Measurements from ENCODE around the gene ANKRD6.

ANKRD6 gene

DNA sequence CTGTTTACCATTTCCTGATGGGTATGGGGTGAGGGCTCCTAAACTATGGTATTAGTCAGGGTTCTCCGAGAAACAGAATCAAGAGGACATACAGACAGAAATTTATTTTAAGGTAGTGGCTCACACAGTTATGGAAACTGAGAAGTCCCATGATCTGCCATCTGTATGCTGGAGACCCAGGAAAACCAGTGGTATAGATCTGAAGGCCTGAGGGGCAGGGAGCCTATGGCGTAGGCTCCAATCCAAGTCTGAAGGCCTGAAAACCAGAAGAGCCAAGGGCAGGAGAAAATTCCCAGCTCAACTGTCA, 93.6 kb downstream of the ANKRD6 start:
- TF ChIP-seq GATA2 (IDR thresholded peaks at IDR 0.05; ENCODE audit: low read depth, low read length), result no peak
- TF ChIP-seq GATA3 (IDR thresholded peaks at IDR 0.05; ENCODE audit: low read depth, low read length), result no peak

DNA sequence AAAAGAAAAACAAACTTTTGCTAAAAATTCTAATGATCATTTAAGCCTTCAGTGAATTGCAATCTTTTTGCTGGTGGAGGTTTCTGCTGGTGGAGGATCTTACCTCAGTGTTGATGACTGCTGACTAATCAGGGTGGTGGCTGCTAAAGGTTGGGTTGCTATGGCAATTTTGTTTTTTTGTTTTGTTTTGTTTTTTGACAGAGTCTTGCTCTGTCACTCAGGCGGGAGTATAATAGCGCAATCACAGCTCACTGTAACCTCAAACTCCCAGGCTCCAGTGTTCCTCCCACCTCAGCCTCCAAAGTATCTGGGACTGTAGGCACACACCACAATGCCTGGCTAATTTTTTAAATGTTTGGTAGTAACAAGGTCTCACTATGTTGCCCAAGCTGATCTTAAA, 94.7 kb downstream of the ANKRD6 start:
- no peak for TF ChIP-seq GATA2 (IDR thresholded peaks at IDR 0.05; ENCODE audit: low read depth, low read length)
- TF ChIP-seq GATA3 (IDR thresholded peaks at IDR 0.05; ENCODE audit: low read depth, low read length), result no peak

DNA sequence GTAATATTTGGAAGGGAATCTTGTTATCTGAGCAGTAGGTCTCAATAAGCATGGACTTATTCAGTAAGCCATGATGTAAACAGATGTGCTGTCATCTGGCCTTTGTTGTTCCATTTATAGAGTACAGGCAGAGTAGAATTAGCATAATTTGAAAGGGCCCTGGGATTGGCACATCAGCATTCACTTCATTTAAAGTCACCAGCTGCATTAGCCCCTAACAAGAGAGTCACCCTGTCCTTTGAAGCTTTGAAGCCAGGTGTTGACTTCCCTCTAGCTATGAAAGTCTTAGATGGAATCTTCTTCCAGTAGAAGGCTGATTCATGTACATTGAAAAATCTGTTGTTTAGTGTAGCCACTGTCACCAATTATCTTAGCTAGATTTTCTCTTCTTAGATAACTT, 95.9 kb downstream of the ANKRD6 start:
- TF ChIP-seq GATA3 (IDR thresholded peaks at IDR 0.05; ENCODE audit: low read depth, low read length), result no peak
- no peak for TF ChIP-seq GATA2 (IDR thresholded peaks at IDR 0.05; ENCODE audit: low read depth, low read length)

DNA sequence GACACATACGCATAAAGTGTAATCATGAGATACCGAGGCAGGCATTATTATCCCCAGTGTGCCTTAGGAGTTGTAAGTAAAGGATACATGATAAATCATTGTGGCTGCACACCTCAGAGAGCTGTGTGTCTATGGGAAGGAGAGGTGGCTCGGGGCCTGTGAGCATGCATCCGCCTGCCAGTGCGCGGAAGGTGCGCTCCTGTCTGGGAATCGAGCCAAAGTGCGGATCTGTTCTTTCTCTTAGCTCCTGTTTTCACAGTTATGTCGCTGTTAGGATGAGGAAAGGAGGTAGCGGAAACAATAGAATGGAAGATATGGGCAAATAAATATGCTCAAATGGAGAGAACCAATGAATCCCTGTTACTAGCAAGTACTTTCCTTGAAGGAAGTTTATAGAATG, 98.0 kb downstream of the ANKRD6 start:
- TF ChIP-seq GATA3 (IDR thresholded peaks at IDR 0.05; ENCODE audit: low read depth, low read length) (no peak), GATA2 (IDR thresholded peaks at IDR 0.05; ENCODE audit: low read depth, low read length) (no peak; the same call in 1 of the 2 replicates)

GRCh38 chr6:89536231-89536630, 103.3 kb downstream of the ANKRD6 start:
- no peak for TF ChIP-seq GATA3 (IDR thresholded peaks at IDR 0.05; ENCODE audit: low read depth, low read length)
- no peak for TF ChIP-seq GATA2 (IDR thresholded peaks at IDR 0.05; ENCODE audit: low read depth, low read length)

- TF ChIP-seq GATA2 (IDR thresholded peaks at IDR 0.05; ENCODE audit: low read depth, low read length) (no peak; the same call in 1 of the 2 replicates), GATA3 (IDR thresholded peaks at IDR 0.05; ENCODE audit: low read depth, low read length) (peak; percentile 53; the same call in 1 of the 2 replicates)
Measured at GRCh38 chr6:89539779-89540178, 106.8 kb downstream of the ANKRD6 start.

DNA sequence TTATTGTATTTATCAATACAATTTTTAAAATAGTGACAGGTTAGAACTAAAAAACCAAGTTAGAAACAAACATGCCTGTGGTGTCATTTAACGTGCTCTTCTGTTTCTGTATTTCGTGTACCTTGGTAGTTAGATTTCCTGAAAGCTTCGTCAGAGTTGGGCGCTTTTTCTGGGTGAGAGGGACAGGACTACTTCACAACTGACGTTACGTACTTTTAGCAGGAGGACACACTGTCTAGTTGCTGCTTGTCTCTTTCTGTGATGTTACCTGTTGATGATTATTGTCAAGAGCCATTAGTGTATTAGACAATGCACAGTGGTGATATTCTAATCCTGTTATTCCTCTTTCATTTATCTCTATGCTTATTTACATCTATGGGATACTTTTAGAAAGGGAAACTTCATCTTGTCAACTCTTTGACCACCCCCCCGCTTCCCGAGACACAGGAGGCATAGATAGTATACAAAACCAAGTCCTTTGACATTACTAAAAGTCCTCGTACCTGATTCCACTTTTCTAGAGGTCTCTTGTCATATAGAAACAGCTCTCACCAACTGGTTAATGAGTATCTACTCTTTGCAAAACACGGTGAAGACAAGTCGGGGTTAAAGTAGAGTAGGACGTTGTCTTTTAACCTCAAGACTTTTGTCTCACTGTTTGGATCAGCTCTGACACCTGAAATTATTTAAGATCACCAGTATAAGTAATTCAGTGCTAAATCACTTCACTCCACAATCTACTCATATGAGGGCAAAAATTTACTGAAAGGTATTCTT, 109.3 kb downstream of the ANKRD6 start:
- TF ChIP-seq GATA3 (IDR thresholded peaks at IDR 0.05; ENCODE audit: low read depth, low read length) (no peak), GATA2 (IDR thresholded peaks at IDR 0.05; ENCODE audit: low read depth, low read length) (no peak)

GRCh38 chr6:89542866-89543265, 109.9 kb downstream of the ANKRD6 start:
- TF ChIP-seq GATA2 (IDR thresholded peaks at IDR 0.05; ENCODE audit: low read depth, low read length), result no peak
- TF ChIP-seq GATA3 (IDR thresholded peaks at IDR 0.05; ENCODE audit: low read depth, low read length), result no peak

- TF ChIP-seq GATA3 (IDR thresholded peaks at IDR 0.05; ENCODE audit: low read depth, low read length) (no peak), GATA2 (IDR thresholded peaks at IDR 0.05; ENCODE audit: low read depth, low read length) (no peak)
Measured at GRCh38 chr6:89547281-89547680, 114.3 kb downstream of the ANKRD6 start.

DNA sequence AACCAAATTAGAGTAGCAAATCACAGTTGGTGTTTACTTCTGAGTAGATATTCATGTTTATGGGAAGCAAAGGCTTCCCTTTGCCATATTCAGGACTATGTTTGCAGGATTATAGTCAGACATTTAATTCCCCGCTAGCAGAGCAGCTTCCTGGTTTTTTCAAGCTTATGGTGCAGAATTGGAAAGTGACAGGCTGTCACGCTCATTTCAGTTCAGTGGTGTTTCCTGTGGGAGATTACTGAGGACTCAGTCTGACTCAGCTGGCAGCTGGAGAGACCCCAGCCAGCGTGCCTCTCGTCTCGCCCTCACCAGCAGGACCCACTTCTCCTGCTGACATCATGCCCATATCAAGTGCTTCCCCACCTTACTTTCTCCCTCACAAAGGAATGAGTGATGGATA, 120.5 kb downstream of the ANKRD6 start:
- no peak for TF ChIP-seq GATA3 (IDR thresholded peaks at IDR 0.05; ENCODE audit: low read depth, low read length)
- TF ChIP-seq GATA2 (IDR thresholded peaks at IDR 0.05; ENCODE audit: low read depth, low read length), result no peak

DNA sequence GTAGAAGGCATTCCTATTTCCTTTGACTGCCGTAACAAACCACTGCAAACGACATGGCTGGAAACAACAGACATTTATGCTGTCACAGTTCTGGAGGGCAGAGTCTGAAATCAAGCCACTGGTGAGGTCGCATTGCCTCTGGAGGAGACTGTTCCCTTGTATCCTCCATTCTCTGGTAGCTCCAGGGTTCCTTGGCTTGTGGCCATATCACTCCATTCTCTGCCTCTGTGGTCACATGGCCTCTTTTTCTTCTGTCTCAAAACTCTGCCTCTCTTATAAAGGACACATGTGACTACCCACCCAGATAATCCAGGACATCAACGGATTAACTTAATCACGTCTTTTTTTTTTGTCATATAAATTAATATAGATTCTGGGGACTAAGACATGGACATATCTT, 121.2 kb downstream of the ANKRD6 start:
- no peak for TF ChIP-seq GATA3 (IDR thresholded peaks at IDR 0.05; ENCODE audit: low read depth, low read length)
- TF ChIP-seq GATA2 (IDR thresholded peaks at IDR 0.05; ENCODE audit: low read depth, low read length), result no peak

GRCh38 chr6:89555031-89555430, 122.1 kb downstream of the ANKRD6 start:
- no peak for TF ChIP-seq GATA2 (IDR thresholded peaks at IDR 0.05; ENCODE audit: low read depth, low read length)
- no peak for TF ChIP-seq GATA3 (IDR thresholded peaks at IDR 0.05; ENCODE audit: low read depth, low read length)

DNA sequence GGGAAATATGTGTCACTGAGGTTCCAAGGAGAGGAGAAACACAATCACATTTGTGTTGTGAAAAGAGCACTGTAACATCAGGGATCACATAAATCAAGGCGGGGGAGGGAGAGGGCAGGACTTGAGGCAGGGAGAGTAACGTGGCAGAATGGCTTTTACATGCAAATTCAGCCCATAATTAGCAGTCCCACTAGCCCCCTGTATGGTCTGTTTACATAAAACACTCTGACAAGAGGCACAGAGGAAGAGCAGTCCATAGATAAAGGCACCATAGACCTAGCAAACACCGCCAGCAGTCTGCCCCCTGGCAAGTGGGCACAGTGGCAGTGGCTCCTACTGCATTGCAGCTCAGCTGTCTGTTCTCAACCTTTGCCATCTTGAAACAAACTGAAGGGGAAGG, 122.9 kb downstream of the ANKRD6 start:
- TF ChIP-seq GATA3 (IDR thresholded peaks at IDR 0.05; ENCODE audit: low read depth, low read length) (no peak), GATA2 (IDR thresholded peaks at IDR 0.05; ENCODE audit: low read depth, low read length) (no peak)

DNA sequence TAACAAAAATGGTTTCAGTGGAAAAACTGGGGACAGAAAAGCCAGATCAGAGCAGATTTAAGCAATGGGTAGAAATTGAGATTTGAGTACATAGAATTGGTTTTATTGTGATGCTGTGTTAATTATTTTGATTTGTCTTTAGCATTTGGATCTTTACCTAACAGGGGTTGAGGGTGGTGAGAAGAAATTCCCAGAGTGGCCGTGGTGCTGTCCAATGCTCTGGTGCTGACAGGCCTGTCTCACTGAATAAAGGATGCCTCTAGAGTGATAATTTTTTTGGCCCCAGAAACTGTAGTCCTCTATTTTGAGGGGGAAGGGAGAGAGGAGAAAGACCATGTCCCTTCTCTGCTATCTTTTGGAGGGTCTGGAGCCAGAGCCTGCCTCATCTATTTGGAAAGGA, 126.5 kb downstream of the ANKRD6 start:
- no peak for TF ChIP-seq GATA2 (IDR thresholded peaks at IDR 0.05; ENCODE audit: low read depth, low read length)
- no peak for TF ChIP-seq GATA3 (IDR thresholded peaks at IDR 0.05; ENCODE audit: low read depth, low read length)

GRCh38 chr6:89562093-89562973, 129.4 kb downstream of the ANKRD6 start:
- TF ChIP-seq GATA3 (IDR thresholded peaks at IDR 0.05; ENCODE audit: low read depth, low read length), result no peak

All from SH-SY5Y (cell line).